ENCODE measurements around the gene HPDL. TPM values are rescaled to one million over a fixed set of nuclear protein-coding genes. Genes with fewer than 3 reads are reported as not detected.

Gene HPDL
- total RNA-seq, 2 donors from 2014 or later, result not detected

DNA sequence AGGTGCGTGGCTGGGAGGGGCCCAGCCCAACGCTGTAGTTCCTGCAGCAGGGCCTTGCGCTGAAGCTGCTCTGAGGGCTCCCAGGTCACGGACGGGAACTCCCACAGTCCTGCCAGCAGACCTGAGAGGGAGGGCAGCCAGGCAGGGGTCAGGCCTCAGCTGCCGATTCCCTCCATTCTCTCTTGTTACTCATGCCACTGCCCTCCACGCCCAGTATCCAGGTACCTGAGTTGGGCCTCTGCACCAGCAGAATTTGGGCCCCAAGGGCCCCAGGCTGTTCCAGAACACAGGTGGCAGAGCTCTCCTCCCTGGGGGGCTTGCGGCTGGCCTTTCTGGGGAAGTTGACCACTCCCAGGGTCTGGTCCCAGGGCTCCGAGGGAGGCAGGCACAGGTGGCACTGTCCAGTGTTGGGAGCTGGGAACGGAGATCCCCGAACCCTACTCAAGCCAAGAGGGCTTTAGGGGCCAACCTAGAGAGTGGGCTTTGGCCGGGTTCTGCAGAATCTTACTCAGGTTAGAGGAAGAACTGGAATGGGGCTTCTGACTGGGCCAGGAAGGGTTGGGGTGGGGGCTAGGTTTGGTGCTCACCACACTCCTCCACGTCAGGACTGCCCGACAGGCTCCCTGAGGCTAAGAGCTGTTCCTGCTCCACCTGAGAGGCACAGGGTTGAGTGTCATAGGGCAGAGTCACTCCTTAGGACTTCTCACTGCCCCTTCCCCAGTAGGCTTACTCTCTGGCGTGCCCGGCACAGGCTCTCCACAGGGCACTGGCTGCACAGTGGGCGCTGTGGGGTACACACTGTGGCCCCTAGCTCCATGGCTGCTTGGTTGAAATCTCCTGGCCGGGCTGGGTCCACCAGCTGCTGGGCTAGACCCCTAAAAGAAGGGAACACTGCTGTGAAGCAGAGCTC is 5.0 kb downstream of the HPDL start:
- DNase-seq (ENCODE audit: low spot score) (no peak), ATAC-seq (ENCODE audit: insufficient number of reproducible peaks, low FRiP score, low read depth) (no peak)
- Histone ChIP-seq H3K4me1 (ENCODE audit: control insufficient read depth in 1 of 2, low read depth in 2 of 2) (peaks cover 3 to 9% of the 10 kb centered on the region in 2 donors), H3K4me3 (no peak overlapping the region), H3K27ac (no peak overlapping the region), H3K36me3 (peaks cover 40% of the 10 kb centered on the region), H3K9me3 (no peaks in the 10 kb centered on the region), H3K27me3 (replicated peaks; ENCODE audit: insufficient read depth) (no peaks in the 10 kb centered on the region)
- TF ChIP-seq, protein P1, sequence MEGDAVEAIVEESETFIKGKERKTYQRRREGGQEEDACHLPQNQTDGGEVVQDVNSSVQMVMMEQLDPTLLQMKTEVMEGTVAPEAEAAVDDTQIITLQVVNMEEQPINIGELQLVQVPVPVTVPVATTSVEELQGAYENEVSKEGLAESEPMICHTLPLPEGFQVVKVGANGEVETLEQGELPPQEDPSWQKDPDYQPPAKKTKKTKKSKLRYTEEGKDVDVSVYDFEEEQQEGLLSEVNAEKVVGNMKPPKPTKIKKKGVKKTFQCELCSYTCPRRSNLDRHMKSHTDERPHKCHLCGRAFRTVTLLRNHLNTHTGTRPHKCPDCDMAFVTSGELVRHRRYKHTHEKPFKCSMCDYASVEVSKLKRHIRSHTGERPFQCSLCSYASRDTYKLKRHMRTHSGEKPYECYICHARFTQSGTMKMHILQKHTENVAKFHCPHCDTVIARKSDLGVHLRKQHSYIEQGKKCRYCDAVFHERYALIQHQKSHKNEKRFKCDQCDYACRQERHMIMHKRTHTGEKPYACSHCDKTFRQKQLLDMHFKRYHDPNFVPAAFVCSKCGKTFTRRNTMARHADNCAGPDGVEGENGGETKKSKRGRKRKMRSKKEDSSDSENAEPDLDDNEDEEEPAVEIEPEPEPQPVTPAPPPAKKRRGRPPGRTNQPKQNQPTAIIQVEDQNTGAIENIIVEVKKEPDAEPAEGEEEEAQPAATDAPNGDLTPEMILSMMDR (IDR thresholded peaks at IDR 0.05), result no peak

DNA sequence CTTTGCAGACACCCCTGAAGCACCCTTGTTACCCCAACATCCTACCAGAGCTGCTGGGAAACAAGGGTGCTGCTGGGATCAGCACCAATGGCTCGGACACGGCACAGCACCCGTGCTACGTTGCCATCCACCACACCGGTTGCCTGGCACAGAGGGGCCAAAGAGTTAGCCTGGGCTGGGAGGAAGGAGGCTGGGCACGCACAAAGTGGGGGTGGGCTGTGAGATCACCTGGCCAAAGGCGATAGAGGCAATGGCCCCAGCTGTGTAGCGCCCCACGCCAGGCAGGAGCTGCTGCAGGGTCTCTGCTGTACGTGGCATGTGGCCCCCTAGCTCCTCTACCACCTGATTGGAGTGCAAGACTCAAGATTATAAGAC is 5.6 kb downstream of the HPDL start:
- peaks cover 40% of the 10 kb centered on the region for H3K36me3 ChIP-seq
- TF ChIP-seq, protein P1 (IDR thresholded peaks at IDR 0.05), result no peak

DNA sequence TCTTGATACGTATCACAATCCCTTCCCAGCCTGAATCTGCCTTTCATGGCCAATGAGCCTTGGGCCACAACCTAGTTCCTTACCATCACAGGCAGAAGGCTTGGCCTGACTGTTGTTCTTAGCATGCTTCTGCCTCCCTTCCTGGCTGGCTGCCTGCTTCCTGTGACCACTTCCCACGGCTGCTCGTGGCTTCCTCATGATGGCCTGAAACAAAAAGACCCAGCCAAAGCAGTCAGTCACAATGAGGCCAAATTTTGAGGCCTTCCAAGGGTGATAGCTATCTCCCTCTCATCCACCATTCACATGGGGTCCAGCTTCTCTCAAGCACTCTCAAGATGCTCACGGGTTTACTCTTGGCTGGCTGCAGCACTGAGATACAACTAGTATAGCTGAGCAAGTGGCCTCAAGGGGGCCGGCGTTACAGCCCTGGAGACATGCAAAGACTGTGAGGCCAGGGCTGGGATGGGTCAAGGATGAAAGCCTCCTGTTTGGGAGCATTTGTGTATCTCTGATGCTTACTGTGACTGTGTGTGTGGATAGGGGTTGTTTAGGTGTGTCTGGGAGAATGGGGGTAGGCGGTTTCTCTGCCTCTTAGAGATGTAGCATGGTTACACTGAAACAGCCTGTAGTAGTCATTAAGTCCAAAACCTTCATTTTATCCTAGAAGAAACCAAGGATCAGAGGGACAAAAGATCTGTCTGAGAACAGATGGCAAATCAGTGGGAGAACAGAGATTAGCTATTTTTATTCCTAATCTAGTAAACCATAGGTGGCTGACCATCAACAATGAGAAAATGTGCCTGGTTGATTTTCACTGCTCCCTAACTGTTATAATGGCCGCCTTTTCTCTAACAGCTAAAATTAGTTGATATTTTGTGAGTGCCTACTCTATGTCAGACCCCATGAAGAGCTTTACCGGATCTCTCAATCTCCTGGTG is 7.9 kb downstream of the HPDL start:
- ATAC-seq (ENCODE audit: insufficient number of reproducible peaks, low FRiP score, low read depth), result no peak
- TF ChIP-seq, protein P1 (IDR thresholded peaks at IDR 0.05), result no peak
- Histone ChIP-seq H3K4me3 (no peak overlapping the region), H3K27me3 (replicated peaks; ENCODE audit: insufficient read depth) (no peaks in the 10 kb centered on the region), H3K4me1 (ENCODE audit: control insufficient read depth in 1 of 2, low read depth in 2 of 2) (peaks cover 0 to 12% of the 10 kb centered on the region in 2 donors), H3K27ac (no peak overlapping the region), H3K9me3 (no peaks in the 10 kb centered on the region), H3K36me3 (peaks cover 38% of the 10 kb centered on the region)
- no peak for DNase-seq (ENCODE audit: low spot score)

More for the DNA sequence above, 5.6 kb downstream of the HPDL start:
- ATAC-seq (ENCODE audit: insufficient number of reproducible peaks, low FRiP score, low read depth) (no peak), DNase-seq (ENCODE audit: low spot score) (no peak)
- Histone ChIP-seq H3K27me3 (replicated peaks; ENCODE audit: insufficient read depth) (no peaks in the 10 kb centered on the region), H3K4me3 (no peak overlapping the region), H3K4me1 (ENCODE audit: control insufficient read depth in 1 of 2, low read depth in 2 of 2) (peaks cover 0 to 3% of the 10 kb centered on the region in 2 donors), H3K27ac (no peak overlapping the region), H3K9me3 (no peaks in the 10 kb centered on the region)

DNA sequence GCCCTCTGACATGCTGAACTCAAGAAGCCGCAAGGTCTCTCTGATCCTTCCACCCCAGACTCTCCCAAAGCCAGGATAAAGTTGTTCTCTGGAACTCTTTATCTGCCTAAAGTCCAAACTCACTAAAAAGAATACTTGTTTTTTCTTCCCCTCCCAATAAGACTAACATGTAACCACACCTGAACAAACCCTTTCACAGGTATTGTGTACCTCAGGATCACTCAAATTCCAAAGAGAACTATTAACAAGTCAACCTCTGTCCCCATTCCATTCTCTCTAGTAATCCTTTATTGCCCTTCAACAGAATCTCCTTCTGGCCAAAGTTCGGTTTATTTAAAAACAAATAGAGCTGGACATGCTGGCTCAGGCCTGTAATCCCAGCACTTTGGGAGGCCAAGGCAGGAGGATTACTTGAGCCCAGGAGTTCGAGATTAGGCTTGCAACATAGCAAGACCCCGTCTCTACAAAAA is 9.2 kb downstream of the HPDL start:
- Histone ChIP-seq H3K27ac (no peak overlapping the region), H3K9me3 (no peaks in the 10 kb centered on the region), H3K4me1 (ENCODE audit: control insufficient read depth in 1 of 2, low read depth in 2 of 2) (peaks cover 2 to 17% of the 10 kb centered on the region in 2 donors), H3K27me3 (replicated peaks; ENCODE audit: insufficient read depth) (no peaks in the 10 kb centered on the region), H3K36me3 (peaks cover 32% of the 10 kb centered on the region), H3K4me3 (no peak overlapping the region)
- TF ChIP-seq, protein P1 (IDR thresholded peaks at IDR 0.05), result no peak
- no peak for ATAC-seq (ENCODE audit: insufficient number of reproducible peaks, low FRiP score, low read depth)
- no peak for DNase-seq (ENCODE audit: low spot score)
